NCI-H2227 (cell line): ENCODE data around the gene THADA.

Experiments used
- DNase-seq: peaks from one replicate; lab custom pipeline; 2025; ENCODE audit not compliant: unreplicated experiment; lab: John Stamatoyannopoulos, UW

The THADA gene

DNA sequence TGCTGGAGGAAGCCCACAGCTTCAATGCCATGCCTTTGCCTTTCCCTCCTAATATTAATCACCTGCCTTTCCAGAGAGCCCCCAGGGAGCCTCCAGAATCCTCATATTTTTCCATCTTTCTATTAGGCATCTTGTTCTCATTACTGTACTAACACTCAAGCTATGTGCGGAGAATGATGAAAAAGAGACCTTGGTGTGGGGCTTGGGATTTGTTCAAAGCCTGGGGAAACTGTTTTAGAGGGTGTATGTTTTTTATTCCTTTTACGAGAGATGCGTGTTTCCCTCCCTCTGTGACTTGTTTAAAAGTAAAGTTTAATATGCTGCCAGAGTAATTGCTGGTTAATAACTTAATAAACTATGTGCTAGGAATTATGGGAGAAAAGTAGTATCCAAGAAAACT is 267.0 kb downstream of the THADA start:
- no peak for DNase-seq

DNA sequence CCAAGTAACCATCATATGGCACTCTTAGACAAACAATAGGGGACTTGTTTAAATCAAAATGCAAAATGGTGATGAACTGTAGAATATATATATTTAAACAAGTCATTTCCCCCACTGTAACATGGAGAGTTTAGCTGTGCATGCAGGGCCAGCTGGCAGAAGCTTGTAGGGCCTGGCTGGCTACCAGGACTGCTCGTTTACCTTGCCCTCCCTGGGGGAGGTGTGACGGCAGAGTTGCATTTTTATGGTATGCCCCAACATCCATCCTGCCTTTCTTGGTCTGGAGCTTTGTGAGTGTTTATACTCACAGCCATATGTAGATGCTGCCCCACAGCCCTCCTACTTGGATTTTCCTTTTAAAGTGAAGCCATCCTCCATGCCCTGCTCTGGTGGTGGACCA is 267.7 kb downstream of the THADA start:
- no peak for DNase-seq

DNA sequence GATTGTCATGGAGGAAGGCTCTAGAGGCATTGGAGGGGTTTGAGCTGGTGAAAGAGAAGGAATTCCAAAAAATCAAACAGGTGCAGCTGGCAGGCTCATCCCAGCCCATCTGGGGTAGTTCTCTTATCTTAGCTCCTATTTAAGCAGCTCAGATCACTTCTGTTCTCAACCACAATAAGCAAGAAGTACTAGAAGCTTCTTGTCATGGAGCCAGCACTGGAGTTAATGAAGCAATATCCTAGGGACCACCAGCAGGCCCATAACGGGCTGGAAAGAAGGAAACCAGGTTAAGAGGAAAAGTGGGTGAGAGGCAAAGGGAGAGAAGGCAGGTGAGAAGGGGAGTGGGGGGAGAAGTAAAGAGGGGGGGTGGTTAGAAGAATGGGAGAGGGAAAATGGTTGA is 268.7 kb downstream of the THADA start:
- no peak for DNase-seq

DNA sequence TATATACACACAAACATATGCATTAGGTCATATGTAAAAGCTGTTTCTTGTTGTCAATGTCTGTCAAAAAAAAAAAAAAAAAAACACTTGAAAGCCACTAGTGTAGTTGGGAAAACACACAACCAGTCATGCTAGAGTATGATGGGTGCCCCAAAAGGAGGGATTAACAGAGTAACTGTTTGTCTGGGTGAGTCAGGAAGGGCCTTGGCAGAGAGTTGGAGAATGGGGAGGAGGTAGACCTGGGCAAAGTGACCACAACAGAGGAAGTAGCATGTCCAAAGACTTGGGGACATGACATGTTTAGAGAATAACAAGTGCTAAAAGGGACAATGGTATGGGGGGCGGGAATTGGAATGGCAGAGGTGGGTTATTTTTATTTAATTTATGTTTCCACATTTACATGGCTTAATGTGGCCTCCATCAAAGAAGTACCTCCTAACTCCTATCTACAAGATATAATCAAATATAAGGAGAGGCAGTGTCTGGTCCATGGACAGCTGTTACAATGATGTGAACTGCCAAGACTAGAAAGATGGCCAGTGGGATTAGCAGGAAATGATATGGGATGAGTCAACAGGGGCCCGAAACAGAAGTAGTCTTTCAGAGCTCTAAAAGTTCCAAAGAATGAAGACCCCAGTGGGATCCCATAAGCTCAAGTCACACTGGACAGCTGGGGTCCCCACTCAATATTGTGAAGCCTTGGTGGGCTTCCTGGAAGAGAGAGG is 269.6 kb downstream of the THADA start:
- DNase-seq, result no peak

DNA sequence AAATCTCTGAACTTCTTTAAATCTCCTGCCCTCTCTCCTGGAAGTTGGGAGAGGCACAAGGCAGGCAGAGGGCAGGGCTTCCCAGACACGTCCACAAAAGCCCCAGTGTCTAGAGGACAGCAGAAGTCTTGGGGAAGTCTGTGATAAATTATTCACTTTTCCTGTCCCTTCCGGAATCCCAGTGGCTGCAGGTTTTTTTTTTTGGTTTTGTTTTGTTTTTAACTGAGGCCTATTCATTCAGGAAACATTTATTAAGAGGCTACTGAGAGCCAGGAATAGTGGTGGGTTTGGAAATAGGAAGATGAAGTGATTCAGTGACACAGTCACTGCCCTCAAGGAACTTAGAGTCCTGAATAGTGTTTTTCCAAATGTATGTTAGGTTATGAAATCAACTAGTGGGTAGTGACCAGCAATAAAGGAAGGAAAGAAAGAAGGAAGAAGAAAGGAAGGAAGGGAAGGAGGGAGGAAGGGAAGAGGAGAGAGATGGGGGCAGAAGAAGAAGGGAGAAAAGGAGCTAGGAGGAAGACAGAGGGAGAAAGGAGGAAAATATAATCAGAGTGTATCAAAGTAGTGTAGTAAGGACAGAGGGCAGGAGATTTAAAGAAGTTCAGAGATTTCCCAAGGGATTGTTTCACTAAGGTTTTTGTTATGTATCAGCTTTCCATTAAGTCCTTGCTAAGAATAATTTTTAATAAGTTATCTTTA is 270.6 kb downstream of the THADA start:
- no peak for DNase-seq

DNA sequence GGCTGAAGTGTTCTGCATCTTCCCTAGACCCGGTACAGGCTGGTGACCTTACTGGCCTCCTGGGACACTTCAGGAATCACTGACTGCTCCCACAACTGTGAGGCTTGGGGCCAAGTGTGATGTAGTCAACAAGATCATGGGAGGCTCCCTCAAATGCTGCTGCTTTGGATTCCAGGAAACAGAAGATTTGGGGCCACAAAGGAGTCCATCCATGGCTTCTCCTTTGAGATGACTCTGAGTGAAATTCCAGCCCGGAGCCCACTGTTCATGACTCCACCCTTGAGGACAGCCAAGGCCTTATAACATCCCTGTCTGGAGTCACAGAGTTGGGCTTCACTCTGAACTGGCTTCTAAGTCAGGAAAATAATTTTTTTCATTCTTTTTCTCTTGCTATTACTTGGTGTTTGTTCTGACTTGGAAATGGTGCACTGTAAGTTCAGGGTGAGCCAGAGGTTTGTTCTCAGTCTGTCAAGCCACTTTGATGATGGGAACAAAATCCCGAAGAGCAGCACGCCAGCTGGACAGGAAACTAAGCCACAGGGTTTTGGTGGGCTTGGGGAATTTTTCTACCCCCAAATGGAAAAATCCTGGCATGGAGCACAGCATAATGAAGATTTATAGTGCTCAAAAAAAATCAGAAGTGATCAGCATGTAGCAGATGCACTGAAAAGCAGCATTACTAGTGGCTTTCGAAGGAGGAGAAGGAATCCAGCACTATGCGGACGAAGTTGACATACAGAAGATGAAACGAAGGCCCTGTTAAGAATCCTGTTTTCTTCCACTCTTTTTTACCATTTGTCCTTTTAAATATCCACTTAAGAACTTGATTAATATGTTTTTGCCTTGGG is 271.4 kb downstream of the THADA start:
- DNase-seq, result no peak

DNA sequence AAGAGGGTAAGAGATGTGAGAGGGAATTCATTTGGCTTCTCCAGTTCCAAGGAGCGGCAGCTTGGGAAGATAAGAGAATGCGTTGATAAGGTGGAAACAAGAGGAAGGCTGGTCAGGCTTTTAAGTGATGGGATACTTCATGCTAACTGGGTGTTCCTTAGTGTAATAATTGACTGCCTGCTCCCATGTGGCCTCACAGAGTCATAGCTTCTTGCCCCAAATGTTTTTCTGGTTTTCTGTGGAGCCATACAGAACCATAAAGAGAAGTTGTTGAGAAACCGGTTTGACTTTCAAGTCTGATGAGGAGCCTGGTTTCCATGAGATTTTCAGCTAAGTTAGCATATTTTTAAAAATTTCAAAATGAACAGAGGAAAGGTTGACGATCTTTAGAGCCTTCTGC is 272.0 kb downstream of the THADA start:
- DNase-seq, result no peak

DNA sequence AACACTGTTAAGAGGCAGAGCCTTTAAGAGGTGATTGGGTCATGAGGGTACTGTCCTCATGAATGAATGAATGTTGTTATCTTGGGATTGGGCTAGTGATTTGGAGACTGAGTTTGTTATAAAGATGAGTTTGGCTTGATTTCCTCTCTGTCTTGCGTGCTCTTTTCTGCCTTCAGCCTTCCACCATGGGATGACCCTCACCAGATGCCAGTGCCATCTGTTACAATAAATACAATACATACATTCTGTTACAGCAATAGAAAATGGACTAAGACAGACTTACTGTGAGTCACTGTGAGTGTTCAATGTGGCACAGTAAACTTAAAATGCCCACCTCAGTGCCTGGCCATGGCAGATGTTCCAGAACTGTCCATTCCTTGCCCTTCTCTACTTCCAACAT is 274.4 kb downstream of the THADA start:
- DNase-seq, result no peak

DNA sequence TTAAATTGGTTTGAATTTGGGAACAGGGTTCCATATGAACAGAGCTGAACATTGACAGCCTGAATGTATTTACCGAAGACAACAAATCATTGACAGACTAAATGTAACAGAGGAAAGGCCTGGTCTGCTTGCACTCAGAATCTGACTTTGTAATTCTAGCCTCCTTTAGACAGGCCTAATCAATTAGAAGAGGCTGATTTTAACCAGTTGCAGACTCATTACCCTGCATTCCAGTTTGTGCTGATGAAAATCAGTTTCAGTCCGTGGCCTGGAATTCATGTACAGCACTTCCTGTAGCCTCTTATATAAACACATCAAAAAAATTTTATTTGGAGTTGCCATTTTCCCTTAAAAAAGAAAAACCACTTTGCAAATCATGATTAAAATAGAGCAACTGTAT is 276.3 kb downstream of the THADA start:
- DNase-seq, result no peak

DNA sequence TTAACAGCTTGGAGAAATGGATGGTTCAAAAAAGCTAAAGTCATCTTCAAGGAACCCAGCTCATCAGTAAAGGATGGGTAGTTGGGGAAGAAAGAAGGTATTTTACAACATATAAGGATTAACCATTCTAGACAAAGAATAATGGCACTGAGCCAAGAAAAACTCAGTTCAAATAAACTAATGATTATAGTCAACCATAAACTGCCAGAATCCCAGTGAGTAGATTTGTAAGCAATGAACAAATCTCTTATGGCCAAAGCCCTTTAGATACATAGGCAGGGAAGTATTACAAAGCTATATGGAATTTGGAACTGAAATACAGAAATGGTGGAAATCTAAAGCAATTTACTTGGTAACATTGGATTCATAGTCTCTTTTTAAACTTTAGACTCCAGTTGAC is 277.0 kb downstream of the THADA start:
- no peak for DNase-seq

DNA sequence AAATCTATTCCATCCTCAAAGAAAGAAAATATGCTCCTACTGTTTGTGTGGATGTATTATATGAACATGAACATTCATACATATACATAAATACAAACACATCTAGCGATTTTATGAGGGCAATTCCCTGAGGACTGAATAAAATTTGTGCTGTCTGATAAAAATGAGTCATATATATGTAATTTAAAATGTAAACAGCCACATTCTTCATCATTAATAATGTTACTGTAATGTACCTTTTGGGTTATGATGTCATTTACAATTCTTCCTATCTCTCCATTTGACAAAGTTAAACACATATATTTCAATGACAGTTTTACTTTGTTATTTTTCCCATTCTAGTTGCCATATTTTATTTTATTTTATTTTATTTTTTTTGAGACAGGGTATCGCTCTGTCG is 278.2 kb downstream of the THADA start:
- DNase-seq, result no peak

DNA sequence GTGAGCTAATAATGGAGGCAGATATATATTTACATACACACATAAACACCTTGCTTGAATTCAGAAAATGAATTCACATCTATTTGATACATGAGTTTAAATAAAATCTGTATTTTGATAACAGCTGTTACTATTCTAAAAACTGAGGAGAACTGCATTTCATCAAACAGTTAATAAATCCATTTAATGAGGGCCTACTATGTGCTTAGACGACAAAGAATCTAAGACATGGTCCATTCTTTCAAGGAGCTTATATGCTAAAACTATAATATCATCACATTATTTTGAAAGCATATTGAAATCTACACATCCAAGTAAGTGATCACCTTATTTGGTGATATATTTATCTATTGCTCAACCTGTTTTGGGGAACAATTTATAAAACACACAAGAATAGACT is 278.6 kb downstream of the THADA start:
- DNase-seq, result no peak

DNA sequence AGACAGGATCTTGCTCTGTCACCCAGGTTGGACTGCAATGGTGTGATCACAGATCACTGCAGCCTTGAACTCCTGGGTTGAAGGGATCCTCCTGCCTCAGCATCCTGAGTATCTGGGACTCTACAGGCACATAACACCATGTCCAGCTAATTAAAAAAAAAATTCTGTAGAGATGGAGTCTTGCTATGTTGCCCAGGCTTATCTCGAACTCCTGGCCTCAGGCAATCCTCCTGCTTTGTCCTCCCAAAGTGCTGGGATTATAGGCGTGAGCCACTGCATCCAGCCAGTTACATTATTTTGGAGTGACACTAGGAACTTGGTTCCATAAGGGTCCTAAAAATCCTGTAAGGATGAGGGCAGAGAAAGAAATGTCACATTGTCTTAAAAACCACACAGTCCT is 280.4 kb downstream of the THADA start:
- no peak for DNase-seq

DNA sequence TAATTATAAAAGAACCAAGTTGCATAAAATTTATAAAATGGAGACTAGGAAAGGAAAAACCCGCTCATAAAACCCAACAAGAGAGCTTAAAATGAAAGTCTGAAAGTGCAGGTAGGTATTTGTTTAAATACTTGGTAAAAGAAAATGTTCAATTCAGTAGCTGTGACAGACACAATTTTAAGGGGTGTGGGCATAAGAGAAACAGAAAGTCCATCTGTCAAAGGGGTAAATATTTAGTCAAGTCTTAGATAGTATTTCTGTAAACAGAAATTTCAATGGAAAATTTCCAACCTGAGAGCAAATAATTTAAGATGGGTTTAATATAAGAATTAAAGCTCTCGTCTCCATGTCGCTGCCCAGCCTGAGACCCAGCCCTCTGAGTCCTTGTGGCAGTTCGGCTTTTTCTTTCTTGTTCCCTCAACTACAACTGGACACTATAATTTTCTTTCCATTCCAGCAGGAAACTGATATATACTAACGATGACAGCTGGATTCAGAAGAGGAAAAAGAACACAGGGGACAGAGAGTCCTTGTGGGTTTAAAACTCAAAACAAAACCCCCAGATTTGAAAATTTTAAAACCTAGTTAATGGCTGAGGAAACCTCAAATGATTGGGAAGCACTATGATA is 281.4 kb downstream of the THADA start:
- DNase-seq, result no peak

DNA sequence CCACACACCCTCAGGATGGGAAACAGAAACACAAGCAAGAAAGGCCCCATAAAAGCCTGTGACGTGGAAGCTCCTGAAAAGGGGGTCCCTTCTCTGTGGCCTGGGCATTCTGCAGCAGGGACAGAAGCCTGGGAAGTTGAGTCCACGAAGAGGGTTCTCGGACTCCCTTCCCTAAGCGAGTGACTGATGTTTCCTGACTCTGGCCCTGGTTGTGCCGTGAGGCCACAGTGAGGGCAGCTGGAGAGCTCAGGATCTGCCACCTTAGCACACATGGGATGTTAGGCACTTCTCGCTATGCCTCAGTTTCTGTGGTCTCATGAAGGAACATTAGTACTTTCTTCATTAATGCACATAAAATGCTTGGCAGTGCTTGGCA is 282.2 kb downstream of the THADA start:
- no peak for DNase-seq

DNA sequence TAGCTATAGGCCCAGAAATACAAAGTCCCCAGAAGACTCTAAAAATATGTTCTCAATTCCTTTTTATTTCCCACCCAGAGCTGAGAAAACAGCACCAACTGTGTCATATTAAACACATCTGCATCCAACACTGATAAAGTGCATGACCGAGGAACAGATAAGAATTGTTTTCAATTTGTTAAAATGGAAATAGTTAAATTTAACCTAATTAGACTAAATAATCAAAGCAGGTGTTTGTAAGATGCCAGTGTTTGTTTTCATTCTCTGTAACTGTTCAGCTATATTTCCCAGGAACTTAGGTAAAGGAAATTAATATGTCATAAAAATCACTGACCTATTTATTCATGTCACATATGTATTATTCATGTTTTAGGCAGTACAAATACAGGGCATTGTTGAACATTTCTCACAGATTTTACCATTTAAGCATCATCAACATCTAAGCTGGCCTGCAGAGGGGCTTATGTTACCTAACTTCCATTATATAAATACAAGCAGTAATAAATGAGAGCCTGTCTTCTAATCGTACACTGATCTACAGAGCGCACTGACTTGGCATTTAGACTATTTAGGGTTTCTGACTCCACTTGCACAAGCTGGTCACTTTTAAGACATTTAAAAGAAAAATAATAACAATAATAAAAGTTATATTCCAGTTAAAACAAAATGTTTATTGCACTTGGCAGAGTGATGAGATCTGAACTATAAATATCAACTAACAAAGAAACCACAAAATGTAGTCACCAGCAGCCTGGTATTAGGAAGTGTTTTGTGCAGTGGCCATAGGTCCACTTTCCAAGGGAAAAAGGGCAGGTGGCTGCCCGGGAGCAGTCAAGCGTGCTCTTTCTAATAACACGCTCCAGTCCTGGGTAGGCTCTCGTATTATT is 282.8 kb downstream of the THADA start:
- DNase-seq, result no peak

DNA sequence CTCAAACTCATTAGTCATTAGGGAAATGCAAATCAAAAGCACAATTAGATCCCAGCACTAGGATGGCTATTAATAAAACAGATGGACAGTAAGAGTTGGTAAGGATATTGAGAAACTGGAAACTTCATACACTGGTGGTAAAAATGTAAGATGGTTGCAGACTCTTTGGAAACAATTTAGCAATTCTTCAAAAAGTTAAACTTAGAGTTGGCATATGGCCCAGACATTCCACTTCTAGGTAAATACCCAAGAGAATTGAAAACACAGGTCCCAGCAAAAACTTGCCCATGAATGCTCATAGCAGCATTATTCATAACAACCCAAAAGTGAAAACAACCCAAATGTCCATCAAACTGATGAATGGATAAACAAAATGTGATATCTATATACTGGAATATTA is 284.6 kb downstream of the THADA start:
- DNase-seq, result no peak

DNA sequence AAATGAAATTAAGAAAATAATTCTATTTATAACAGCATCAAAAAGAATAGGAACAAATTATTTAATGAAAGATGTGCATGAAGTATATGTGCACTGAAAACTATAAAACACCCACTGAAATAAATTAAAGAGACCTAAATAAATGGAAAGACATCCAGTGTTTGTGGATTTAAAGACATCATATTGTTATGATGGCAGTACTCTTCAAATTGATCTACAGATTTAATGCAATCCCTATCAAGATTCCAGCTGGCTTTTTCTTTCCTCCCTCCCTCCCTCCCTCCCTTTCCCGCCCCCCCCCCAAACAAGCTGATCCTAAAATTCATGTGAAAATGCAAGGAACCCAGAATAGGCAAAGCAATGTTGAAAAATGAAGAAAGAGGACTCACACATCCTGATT is 285.9 kb downstream of the THADA start:
- DNase-seq, result no peak

DNA sequence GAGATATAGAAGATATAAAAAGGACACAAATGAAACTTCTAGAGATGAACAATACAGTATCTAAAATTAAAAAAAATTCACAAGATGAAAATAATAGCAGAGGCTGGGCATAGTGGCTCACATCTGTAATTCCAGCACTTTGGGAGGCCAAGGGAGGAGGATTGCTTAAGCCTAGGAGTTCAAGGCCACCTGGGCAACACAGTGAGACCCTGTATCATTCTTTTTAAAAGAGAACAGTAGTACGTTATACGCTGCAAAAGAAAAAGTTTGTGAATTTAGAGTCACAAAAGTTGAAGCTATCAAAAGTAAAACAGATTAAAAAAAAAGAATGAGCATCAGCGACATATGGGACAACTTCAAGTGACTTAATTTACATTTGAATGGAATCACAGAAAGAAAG is 287.9 kb downstream of the THADA start:
- DNase-seq, result no peak

DNA sequence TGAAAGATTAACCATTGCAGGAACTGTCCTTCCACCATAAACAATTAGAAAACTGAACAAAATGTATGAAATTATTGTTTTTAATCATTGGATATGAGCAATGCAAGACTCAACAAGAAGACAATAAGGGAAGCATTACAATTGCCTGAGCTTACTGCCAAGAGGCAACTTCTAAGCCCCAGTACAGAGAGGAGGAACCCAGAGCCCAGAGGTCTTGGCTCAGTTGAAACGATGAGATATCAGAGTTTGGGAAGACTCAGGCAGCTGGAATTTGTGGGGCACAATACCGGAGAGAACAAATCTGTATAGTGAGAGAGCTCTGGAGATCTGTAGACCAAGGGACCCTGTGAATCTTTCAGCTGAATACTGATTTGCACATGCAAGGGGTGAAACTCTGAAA is 288.8 kb downstream of the THADA start:
- DNase-seq, result no peak

DNA sequence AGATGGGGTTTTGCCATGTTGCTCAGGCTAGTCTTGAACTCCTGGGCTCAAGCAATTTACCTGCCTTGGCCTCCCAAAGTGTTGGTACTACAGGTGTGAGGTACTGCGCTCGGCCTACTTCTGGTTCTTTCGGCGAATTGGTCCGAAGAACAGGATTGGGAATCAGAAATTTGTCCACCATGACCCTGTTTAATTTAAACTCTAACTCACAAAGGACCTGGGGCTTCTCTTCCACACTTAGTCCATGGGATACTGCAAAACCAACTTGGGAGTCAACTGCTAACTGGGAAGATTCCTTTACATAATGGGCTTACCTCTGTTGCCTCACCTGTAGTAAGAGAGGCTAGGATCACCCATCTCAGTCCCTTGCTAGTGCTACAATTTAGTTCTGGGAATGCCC is 289.6 kb downstream of the THADA start:
- DNase-seq, result no peak
